ENCODE results near the gene HS6ST1.

GRCh38 chr2:128360711-128361110 lies 42.0 kb upstream of the HS6ST1 start:
- TF ChIP-seq EZH2 (IDR thresholded peaks at IDR 0.05) (no peak), EZH2phosphoT487 (IDR thresholded peaks at IDR 0.05) (no peak), CTCF (IDR thresholded peaks at IDR 0.05) (no peak)

All from neural progenitor cell (in vitro differentiated cells).